22Rv1 (cell line): ENCODE results near the gene RFWD3.

Experiments
- ZFX ChIP-seq: fragments of 450-650 bp; IDR thresholded peaks from 2 replicates; pipeline ENCODE4 v1.6.1; 2017; ENCODE audit warnings: antibody characterized with exemption, borderline replicate concordance
- TF ChIP-seq, protein P1 (sequence below): fragments of 450-650 bp; IDR thresholded peaks from 2 replicates; pipeline ENCODE4 v1.5.1; 2017; ENCODE audit warnings: mild to moderate bottlenecking

DNA sequence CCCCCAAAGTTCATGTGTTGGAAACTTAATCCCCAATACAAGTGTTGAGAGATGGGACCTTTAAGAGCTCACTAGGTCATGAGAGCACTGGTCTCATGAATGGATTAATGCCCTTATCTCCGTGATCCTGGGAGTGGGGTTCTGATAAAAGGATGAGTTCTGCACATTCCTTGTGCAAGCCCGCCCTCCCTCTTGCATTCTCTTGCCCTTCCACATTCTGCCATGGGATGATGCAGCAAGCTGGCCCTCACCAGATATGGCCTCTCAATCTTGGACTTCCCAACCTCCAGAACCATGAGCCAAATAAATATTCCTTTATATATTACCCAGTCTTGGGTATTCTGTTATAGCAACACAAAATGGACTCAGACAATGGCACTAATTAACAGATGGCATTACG lies 73.8 kb downstream of the RFWD3 start:
- TF ChIP-seq, protein P1, sequence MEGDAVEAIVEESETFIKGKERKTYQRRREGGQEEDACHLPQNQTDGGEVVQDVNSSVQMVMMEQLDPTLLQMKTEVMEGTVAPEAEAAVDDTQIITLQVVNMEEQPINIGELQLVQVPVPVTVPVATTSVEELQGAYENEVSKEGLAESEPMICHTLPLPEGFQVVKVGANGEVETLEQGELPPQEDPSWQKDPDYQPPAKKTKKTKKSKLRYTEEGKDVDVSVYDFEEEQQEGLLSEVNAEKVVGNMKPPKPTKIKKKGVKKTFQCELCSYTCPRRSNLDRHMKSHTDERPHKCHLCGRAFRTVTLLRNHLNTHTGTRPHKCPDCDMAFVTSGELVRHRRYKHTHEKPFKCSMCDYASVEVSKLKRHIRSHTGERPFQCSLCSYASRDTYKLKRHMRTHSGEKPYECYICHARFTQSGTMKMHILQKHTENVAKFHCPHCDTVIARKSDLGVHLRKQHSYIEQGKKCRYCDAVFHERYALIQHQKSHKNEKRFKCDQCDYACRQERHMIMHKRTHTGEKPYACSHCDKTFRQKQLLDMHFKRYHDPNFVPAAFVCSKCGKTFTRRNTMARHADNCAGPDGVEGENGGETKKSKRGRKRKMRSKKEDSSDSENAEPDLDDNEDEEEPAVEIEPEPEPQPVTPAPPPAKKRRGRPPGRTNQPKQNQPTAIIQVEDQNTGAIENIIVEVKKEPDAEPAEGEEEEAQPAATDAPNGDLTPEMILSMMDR: no peak
- no peak for TF ChIP-seq ZFX
